T-helper 9 cell (primary cell): ENCODE measurements around the gene C9orf43.
"Not testable (repeated sequence)": the region's sequence is repeated elsewhere in the genome, so short reads cannot be mapped to it uniquely, and the experiment has no call there.

ENCODE experiments used
- DNase-seq: peaks from one replicate; pipeline ENCODE4 v3.0.0-alpha.2; 2020

Gene C9orf43

GRCh38 chr9:113425072-113425471 lies 14.5 kb downstream of the C9orf43 start:
- DNase-seq: no peak

- no peak for DNase-seq
Measured at GRCh38 chr9:113426701-113427100, 16.2 kb downstream of the C9orf43 start.

GRCh38 chr9:113427629-113428028 lies 17.1 kb downstream of the C9orf43 start:
- no peak for DNase-seq

GRCh38 chr9:113428062-113428615 lies 17.6 kb downstream of the C9orf43 start:
- DNase-seq: no peak

GRCh38 chr9:113431191-113431590 lies 20.6 kb downstream of the C9orf43 start:
- DNase-seq: no peak

GRCh38 chr9:113436728-113437515 lies 26.4 kb downstream of the C9orf43 start:
- DNase-seq: no peak

- not testable (repeated sequence) for DNase-seq
Measured at GRCh38 chr9:113437716-113438115, 27.2 kb downstream of the C9orf43 start.

- no peak for DNase-seq
Measured at GRCh38 chr9:113444736-113445135, 34.2 kb downstream of the C9orf43 start.

GRCh38 chr9:113446323-113446740 lies 35.8 kb downstream of the C9orf43 start:
- no peak for DNase-seq

- no peak for DNase-seq
Measured at GRCh38 chr9:113449376-113449775, 38.8 kb downstream of the C9orf43 start.

GRCh38 chr9:113452113-113452605 lies 41.6 kb downstream of the C9orf43 start:
- DNase-seq: no peak

GRCh38 chr9:113454914-113455761 lies 44.6 kb downstream of the C9orf43 start:
- DNase-seq: no peak

- no peak for DNase-seq
Measured at GRCh38 chr9:113456235-113456634, 45.7 kb downstream of the C9orf43 start.

- DNase-seq: no peak
Measured at GRCh38 chr9:113461285-113461684, 50.7 kb downstream of the C9orf43 start.

- no peak for DNase-seq
Measured at GRCh38 chr9:113461943-113462342, 51.4 kb downstream of the C9orf43 start.

GRCh38 chr9:113462781-113463286 lies 52.3 kb downstream of the C9orf43 start:
- no peak for DNase-seq

GRCh38 chr9:113463418-113464285 lies 53.1 kb downstream of the C9orf43 start, which contains the start of gene RGS3:
Gene RGS3 (plus strand): TSS chr9:113463727. CDS start chr9:113463803, 76 bp downstream.
- no peak for DNase-seq

GRCh38 chr9:113464286-113464660 lies 53.7 kb downstream of the C9orf43 start:
- no peak for DNase-seq

GRCh38 chr9:113465599-113466140 lies 55.1 kb downstream of the C9orf43 start:
- no peak for DNase-seq

- no peak for DNase-seq
Measured at GRCh38 chr9:113467183-113467582, 56.6 kb downstream of the C9orf43 start.

- DNase-seq: no peak
Measured at GRCh38 chr9:113468716-113469448, 58.3 kb downstream of the C9orf43 start.
